Activated CD4-positive, alpha-beta T cell treated with anti-CD3 and anti-CD28 coated beads, Interleukin-2, amount 10 ng/mL, durations not matched to agents 7 days and 5 days (primary cell): ENCODE data around the gene ERMP1. TPM values are rescaled to one million over a fixed set of nuclear protein-coding genes. Genes with fewer than 3 reads are reported as not detected.

ENCODE experiments used
- CTCF ChIA-PET: fragments of 350-600 bp; sonication (Branson Sonifier 250); formaldehyde crosslinking; loops from one replicate; lab custom pipeline; 2021; ENCODE audit warnings: antibody characterized with exemption; lab: Charles Lee
- POLR2A ChIA-PET: fragments of 350-600 bp; sonication (Branson Sonifier 250); formaldehyde crosslinking; loops from one replicate; lab custom pipeline; 2021; ENCODE audit warnings: antibody characterized with exemption; lab: Charles Lee
- DNase-seq: peaks from one replicate; pipeline ENCODE4 v3.0.0-alpha.2; 2020
- H3K27ac Mint-ChIP-seq: one replicate; pipeline ENCODE4 v1.8.0; 2021; ENCODE audit warnings: mild to moderate bottlenecking, moderate library complexity, mixed read lengths
- H3K27me3 Mint-ChIP-seq: one replicate; pipeline ENCODE4 v1.8.0; 2021; ENCODE audit warnings: mixed read lengths
- H3K36me3 Mint-ChIP-seq: one replicate; pipeline ENCODE4 v1.8.0; 2021; ENCODE audit warnings: low read depth, mixed read lengths
- H3K4me1 Mint-ChIP-seq: one replicate; pipeline ENCODE4 v1.8.0; 2021; ENCODE audit warnings: mixed read lengths
- H3K4me3 Mint-ChIP-seq: one replicate; pipeline ENCODE4 v1.8.0; 2021; ENCODE audit warnings: mild to moderate bottlenecking, moderate library complexity, mixed read lengths
- H3K9me3 Mint-ChIP-seq: one replicate; pipeline ENCODE4 v1.8.0; 2021; ENCODE audit warnings: mixed read lengths
- total RNA-seq, 2 experiments: library from RNA; stranded (reverse); gene quantifications; one replicate each; pipeline ENCODE4 v1.2.3, GENCODE V29; 2021

ERMP1 gene
- total RNA-seq, 2 experiments from 2014 or later: 24.2 to 25.1 TPM

DNA sequence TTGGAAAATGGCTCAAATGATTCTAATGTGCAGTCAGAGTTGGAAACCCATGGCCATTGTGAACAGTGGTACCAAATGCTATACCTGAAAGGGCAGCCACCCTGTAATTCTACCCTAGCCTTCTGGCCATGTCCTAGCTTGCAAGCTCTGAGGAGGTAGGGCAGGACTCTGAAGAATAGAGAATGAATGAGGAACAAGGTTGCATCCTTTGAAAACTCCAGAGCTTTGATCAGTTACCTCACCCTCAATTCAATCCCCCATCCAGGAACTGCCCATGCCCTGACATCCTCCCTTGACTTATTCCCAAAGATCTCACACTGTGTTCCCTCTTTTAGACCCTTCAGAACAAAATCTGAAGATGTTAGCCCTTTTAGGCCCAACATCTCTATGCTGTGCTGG is 17.8 kb upstream of the ERMP1 start:
- peaks cover 8% of the 10 kb centered on the region for H3K9me3 Mint-ChIP-seq
- H3K27me3 Mint-ChIP-seq: peaks cover under 1% of the 10 kb centered on the region
- peak overlapping the region; percentile 60 for H3K27ac Mint-ChIP-seq
- H3K4me1 Mint-ChIP-seq: peaks cover 68% of the 10 kb centered on the region
- H3K36me3 Mint-ChIP-seq: peaks cover 26% of the 10 kb centered on the region
- H3K4me3 Mint-ChIP-seq: no peak overlapping the region
- ChIA-PET POLR2A (no interaction called here), CTCF (interaction anchor here (0.6 to 2.0 kb wide), 5 partner anchors 9 to 1034 kb away, joined by 3 to 9 read pairs (median 3); no protein-coding TSS in a partner anchor)
- no peak for DNase-seq

DNA sequence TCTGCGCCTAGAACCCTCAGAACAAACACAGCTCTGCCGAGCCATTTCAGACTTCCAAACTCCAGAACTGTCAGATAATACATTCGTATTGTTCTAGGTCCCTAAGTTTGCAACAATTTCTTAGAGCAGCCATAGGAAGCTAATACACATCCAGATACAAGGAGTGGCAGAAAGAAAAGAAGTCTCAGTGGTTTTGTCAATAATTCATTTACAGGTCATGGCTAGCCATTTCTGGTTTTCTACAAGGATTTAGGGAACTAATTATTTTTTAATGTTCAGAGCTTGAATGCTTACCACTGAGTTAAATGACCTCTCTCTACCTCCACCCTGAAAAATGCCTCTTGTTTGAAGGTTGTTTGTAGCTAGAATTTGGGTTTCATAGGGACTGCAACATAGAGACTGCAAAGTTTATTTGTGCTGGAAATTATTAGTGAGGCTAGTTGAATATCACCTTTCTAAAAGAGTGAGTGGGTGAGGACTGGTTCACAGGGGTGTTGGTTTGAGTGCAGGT is 15.5 kb upstream of the ERMP1 start:
- Mint-ChIP-seq H3K27me3 (peaks cover 2% of the 10 kb centered on the region), H3K9me3 (peaks cover 2% of the 10 kb centered on the region), H3K36me3 (peaks cover 27% of the 10 kb centered on the region), H3K4me3 (no peak overlapping the region), H3K27ac (no peak overlapping the region), H3K4me1 (peaks cover 83% of the 10 kb centered on the region)
- ChIA-PET CTCF (interaction anchor here (1.7 to 9.2 kb wide), 2 partner anchors 12 to 15 kb away, joined by 4 to 79 read pairs; partner anchors contain the start of gene ERMP1), POLR2A (no interaction called here)
- DNase-seq: no peak

DNA sequence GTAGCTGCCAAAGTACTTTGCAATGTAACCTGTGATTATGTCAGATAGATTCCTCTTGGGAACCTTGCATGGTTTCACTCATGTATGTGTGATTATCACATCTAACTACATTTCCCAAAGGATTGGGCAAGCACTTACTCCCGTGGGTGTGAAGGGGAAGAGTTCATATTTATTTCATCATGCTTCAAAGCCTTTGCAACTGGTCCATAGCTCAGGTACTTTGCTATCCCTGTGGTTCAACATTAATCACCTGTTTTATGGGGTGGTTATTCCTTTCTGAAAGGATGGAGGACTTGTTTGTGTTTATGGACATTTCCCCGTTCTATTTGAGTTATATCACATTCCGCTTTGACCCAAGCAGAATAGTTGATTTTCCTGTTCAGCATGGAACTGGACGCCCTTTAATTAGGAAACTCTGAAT is 13.6 kb upstream of the ERMP1 start:
- Mint-ChIP-seq H3K27ac (no peak overlapping the region), H3K9me3 (peaks cover 12% of the 10 kb centered on the region), H3K36me3 (peaks cover 38% of the 10 kb centered on the region), H3K4me1 (peaks cover 81% of the 10 kb centered on the region), H3K27me3 (peaks cover 2% of the 10 kb centered on the region), H3K4me3 (no peak overlapping the region)
- ChIA-PET CTCF (interaction anchor here (0.6 to 9.2 kb wide), 2 partner anchors 13 to 893 kb away, joined by 3 to 79 read pairs; partner anchors contain the start of gene ERMP1), POLR2A (no interaction called here)
- no peak for DNase-seq

DNA sequence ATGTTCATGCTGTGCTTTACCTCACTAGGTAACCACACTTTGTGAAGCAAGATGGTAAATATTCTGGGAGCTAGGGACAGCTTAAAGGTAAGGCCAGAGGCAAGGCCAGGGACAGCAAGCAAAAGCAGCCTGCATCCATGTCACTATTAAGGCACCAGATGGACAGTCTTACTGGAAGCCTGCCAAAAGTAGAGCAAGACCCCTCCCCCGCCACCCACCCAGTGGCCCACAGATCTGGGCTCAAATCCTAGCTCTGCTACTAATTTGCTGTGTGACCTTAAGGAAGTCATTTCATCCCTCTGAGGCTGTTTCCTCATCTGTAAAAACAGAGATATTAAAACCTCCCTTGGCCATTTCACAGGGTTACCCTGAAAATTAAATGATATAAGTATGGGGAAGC is 13.2 kb upstream of the ERMP1 start:
- no peak overlapping the region for H3K27ac Mint-ChIP-seq
- ChIA-PET POLR2A (no interaction called here), CTCF (interaction anchor here (9.2 kb wide), 1 partner anchor 13 kb away, joined by 79 read pairs; the partner anchor contains the start of gene ERMP1)
- no peak for DNase-seq
- H3K36me3 Mint-ChIP-seq: peaks cover 41% of the 10 kb centered on the region
- H3K4me3 Mint-ChIP-seq: no peak overlapping the region
- H3K9me3 Mint-ChIP-seq: peaks cover 12% of the 10 kb centered on the region
- H3K27me3 Mint-ChIP-seq: peaks cover 2% of the 10 kb centered on the region
- peaks cover 81% of the 10 kb centered on the region for H3K4me1 Mint-ChIP-seq

DNA sequence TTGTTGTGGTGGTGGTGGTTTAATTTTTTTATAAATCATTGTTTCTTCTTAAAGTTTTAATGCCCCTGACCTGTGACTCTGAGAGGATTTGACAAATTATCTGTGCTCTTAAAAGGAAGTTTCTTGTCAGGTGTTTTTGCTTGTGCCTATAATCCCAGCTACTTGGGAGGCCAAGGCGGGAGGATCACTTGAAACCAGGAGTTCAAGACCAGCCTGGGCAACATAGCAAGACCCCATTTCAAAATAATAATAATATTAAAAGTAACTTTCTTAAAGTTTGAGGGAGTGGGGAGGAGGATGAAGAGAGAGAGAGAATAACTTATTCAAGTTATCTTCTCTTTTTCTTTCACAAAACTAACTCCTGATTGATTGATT is 12.2 kb upstream of the ERMP1 start:
- Mint-ChIP-seq H3K9me3 (peaks cover 12% of the 10 kb centered on the region), H3K27ac (peak overlapping the region; percentile 88), H3K4me1 (peaks cover 82% of the 10 kb centered on the region), H3K27me3 (peaks cover 2% of the 10 kb centered on the region), H3K36me3 (peaks cover 39% of the 10 kb centered on the region), H3K4me3 (peak overlapping the region; percentile 58)
- ChIA-PET CTCF (interaction anchor here (0.6 to 9.2 kb wide), 2 partner anchors 12 to 222 kb away, joined by 3 to 79 read pairs; partner anchors contain the start of gene ERMP1), POLR2A (interaction anchor here (0.7 kb wide), 1 partner anchor 115 kb away, joined by 6 read pairs; no protein-coding TSS in a partner anchor)
- no peak for DNase-seq

DNA sequence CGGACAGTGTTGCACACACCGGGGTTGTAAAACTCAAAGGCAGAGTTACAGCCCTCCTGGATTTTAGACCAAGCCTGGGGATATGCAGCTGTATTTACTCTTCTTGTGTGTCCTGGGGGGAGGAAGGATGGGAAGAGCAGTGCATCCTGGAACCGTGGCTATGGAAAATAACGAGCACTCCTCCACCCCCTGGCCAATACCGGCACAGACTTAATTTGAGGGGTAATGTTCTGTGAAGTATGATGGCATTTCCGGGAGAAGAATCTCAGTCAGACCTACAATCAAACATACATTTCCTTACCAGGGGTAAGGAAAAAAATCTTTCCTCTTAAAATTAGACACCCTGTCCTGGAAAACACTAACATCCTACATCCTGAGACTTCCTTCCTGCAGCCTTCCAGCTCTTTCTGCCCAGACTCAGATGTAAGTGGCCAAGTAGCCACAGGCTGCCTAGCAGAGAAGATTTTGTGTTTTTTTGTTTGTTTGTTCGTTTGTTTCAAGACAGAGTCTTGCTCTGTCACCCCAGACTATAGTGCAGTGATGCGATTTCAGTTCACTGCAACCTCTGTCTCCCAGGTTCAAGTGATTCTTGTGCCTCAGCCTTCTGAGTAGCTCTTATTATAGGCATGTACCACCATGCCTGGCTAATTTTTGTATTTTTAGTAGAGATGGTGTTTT is 11.0 kb upstream of the ERMP1 start:
- ChIA-PET POLR2A (no interaction called here), CTCF (interaction anchor here (1.2 to 9.2 kb wide), 2 partner anchors 11 to 50 kb away, joined by 5 to 79 read pairs; partner anchors contain the start of gene ERMP1)
- Mint-ChIP-seq H3K27ac (peak overlapping the region; percentile 88), H3K27me3 (peaks cover 5% of the 10 kb centered on the region), H3K4me1 (peaks cover 83% of the 10 kb centered on the region), H3K9me3 (peaks cover 12% of the 10 kb centered on the region), H3K36me3 (peaks cover 41% of the 10 kb centered on the region), H3K4me3 (peak overlapping the region; percentile 58)
- no peak for DNase-seq

DNA sequence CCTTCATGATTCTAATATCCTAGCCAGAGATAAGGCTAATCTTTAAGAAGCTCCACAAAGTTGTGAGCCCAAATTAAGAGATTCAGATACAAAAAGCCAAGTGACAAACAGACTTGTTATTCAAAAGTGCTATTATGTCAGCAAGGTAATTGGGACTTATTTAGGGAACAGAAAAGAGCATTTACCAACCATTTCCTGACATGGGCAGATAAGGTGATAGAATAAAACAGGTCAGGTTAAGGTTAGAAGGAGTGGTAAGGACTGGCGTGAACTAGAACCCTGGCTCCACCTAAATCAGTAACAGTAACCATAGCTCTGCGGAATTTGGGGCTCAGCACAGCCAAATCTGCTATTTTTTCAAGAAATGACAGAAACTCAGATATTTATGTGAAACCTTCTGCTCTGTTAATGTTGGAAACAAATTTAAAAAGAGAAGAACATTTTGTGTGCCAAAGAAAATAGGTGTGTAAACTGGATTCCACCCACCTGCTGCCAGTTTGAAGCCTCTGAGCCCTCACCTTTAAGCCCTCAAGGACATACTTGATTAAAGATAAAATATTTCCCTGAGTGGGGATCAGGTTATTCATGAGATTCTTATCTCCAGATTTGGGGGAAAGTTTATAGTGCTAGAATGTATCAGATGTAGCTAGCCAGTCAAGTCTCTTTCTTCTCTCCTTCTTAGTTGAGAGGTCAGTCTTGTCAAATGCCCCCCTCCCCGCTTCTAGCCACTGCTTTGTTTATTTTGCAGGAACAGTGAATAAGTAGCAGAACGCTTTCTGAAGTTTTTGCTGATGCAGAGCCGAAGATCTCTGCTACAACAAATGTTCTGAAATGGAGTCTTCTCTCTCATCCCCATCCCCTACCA is 10.2 kb upstream of the ERMP1 start:
- no peak for DNase-seq
- H3K36me3 Mint-ChIP-seq: peaks cover 41% of the 10 kb centered on the region
- peak overlapping the region; percentile 58 for H3K4me3 Mint-ChIP-seq

DNA sequence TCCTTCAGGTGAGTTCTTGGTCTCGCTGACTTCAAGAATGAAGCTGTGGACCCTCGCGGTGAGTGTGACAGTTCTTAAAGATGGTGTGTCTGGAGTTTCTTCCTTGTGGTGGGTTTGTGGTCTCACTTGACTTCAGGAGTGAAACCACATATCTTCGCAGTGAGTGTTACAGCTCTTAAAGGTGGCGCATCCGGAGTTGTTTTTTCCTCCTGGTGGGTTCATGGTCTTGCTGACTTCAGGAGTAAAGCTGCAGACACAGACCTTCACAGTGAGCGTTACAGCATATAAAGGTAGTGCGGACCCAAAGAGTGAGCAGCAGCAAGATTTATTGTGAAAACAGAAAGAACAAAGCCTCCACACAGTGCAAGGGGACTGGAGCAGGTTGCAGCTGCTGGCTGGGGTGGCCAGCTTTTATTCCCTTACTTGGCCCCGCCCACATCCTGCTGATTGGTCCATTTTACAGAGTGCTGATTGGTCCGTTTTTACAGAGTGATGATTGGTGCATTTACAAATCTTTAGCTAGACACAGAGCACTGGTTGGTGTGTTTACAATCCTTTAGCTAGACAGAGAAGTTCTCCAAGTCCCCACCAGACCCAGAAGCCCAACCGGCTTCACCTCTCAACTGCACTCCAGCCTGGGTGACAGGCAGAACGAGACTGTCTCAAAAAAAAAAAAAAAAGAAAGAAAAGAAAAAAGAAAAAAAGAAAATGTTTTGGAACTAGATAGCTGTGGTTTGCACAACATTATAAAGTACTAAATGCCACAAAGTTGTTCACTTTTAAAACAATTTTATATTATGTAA is 9.1 kb upstream of the ERMP1 start:
- Mint-ChIP-seq H3K4me3 (peak overlapping the region; percentile 63), H3K27ac (peak overlapping the region; percentile 91), H3K9me3 (peaks cover 12% of the 10 kb centered on the region), H3K27me3 (peaks cover 7% of the 10 kb centered on the region), H3K4me1 (peaks cover 77% of the 10 kb centered on the region), H3K36me3 (peaks cover 38% of the 10 kb centered on the region)
- POLR2A ChIA-PET: interaction anchor here (0.6 to 1.3 kb wide), 3 partner anchors 9 to 166 kb away, joined by 3 to 5 read pairs (median 3); partner anchors contain the start of gene ERMP1
- DNase-seq: peak; percentile 73
- CTCF ChIA-PET: interaction anchor here (0.7 to 9.2 kb wide), 6 partner anchors 9 to 45 kb away, joined by 3 to 79 read pairs (median 4); partner anchors contain the start of gene ERMP1

More for the DNA sequence above, 10.2 kb upstream of the ERMP1 start:
- peaks cover 12% of the 10 kb centered on the region for H3K9me3 Mint-ChIP-seq
- peak overlapping the region; percentile 88 for H3K27ac Mint-ChIP-seq
- POLR2A ChIA-PET: no interaction called here
- peaks cover 7% of the 10 kb centered on the region for H3K27me3 Mint-ChIP-seq
- H3K4me1 Mint-ChIP-seq: peaks cover 81% of the 10 kb centered on the region
- CTCF ChIA-PET: interaction anchor here (0.7 to 9.2 kb wide), 5 partner anchors 8 to 51 kb away, joined by 3 to 79 read pairs (median 5); partner anchors contain the start of gene ERMP1

DNA sequence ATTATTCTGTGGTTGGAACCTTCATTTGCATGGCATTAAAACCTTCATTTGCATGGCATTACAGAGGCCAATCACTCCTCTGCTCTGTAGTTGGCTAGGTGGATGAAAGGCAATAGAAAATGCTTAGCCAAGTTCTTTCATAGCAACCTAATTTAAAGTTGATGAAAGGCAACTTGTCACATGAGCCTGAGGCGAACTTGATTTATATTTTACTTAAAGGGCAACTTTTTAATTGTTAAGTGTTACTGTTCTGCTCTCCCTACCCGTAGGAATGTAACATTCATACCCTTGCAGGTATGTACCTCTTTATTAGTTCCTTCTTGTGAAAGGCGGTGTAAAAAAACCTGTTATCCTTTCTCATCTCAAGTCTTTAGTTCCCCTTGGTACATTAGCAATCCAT is 7.9 kb upstream of the ERMP1 start:
- peaks cover 12% of the 10 kb centered on the region for H3K27me3 Mint-ChIP-seq
- no peak overlapping the region for H3K27ac Mint-ChIP-seq
- no peak overlapping the region for H3K4me3 Mint-ChIP-seq
- peaks cover 36% of the 10 kb centered on the region for H3K36me3 Mint-ChIP-seq
- peaks cover 70% of the 10 kb centered on the region for H3K4me1 Mint-ChIP-seq
- no peak for DNase-seq
- ChIA-PET POLR2A (no interaction called here), CTCF (interaction anchor here (0.9 to 9.2 kb wide), 4 partner anchors 7 to 213 kb away, joined by 3 to 79 read pairs (median 4); partner anchors contain the start of gene ERMP1)
- H3K9me3 Mint-ChIP-seq: peaks cover 10% of the 10 kb centered on the region

DNA sequence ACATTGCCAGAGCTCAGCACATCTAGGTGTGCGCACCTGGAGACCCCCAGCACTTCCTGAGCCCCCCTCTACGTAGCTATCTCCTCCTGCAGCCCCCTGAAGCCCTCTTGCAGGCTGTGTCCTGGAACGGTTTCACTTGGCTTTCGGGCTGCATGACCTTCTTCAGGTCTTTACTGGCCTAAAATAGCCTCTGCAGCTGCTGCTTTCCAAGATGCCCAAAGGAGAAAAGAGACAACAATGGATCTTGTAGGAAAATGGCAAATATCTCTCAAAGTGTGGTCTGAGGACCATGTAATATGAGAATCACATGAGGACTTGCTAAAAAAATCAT is 6.6 kb upstream of the ERMP1 start:
- Mint-ChIP-seq H3K36me3 (peaks cover 31% of the 10 kb centered on the region), H3K4me3 (no peak overlapping the region), H3K4me1 (peaks cover 64% of the 10 kb centered on the region), H3K27ac (no peak overlapping the region), H3K27me3 (peaks cover 11% of the 10 kb centered on the region), H3K9me3 (peaks cover 12% of the 10 kb centered on the region)
- ChIA-PET CTCF (interaction anchor here (1.5 kb wide), 1 partner anchor 214 kb away, joined by 4 read pairs; no protein-coding TSS in a partner anchor), POLR2A (no interaction called here)
- no peak for DNase-seq

DNA sequence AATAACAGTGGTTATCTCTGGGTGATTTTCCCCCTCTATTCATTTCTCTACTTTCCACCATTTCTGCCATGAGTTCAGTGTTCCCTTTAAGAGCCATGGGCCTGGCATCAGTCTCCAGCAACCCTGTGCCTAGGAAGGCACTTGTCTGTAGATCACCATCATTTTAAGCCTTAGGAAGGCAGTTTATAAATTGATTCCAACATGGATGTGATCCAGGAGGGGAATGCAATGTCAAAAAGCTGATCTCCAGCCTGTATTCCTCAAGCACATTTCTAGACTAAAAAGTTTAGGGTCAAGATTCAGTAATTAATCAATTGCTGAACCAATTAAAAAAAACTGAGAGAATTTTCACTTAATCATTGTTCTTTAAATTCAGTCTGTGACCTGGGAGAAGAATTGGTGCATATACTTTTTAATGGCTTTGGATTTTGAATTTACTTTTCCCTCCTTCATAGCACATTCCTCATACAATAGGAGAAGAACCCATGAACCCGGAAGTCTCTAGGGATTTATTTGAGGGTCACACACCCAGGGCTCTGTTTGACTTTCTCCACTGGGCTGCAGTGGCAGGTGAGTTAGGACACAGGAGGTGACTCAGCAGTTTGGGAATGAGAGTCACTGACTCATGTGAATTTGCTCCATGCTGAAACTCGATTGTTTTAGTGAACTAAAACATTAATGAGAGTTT is 6.1 kb upstream of the ERMP1 start:
- peaks cover 11% of the 10 kb centered on the region for H3K27me3 Mint-ChIP-seq
- H3K4me1 Mint-ChIP-seq: peaks cover 62% of the 10 kb centered on the region
- DNase-seq: no peak
- peaks cover 30% of the 10 kb centered on the region for H3K36me3 Mint-ChIP-seq
- H3K9me3 Mint-ChIP-seq: peaks cover 12% of the 10 kb centered on the region
- CTCF ChIA-PET: interaction anchor here (1.5 kb wide), 1 partner anchor 215 kb away, joined by 4 read pairs; no protein-coding TSS in a partner anchor
- POLR2A ChIA-PET: no interaction called here
- H3K27ac Mint-ChIP-seq: no peak overlapping the region
- H3K4me3 Mint-ChIP-seq: no peak overlapping the region
